IPS-18a (cell line): Measurements from ENCODE around the gene LPAR1.

ENCODE experiments used
- H3K27ac ChIP-seq: one replicate; pipeline ENCODE4 v1.5.1; 2013; ENCODE audit warnings: low read length
- H3K27me3 ChIP-seq: one replicate; pipeline ENCODE4 v1.6.1; 2013; ENCODE audit warnings: mild to moderate bottlenecking, low read length; ENCODE audit not compliant: control insufficient read depth, insufficient read depth
- H3K36me3 ChIP-seq: one replicate; pipeline ENCODE4 v1.6.1; 2013; ENCODE audit warnings: low read depth, low read length; ENCODE audit not compliant: control insufficient read depth
- H3K4me1 ChIP-seq: one replicate; pipeline ENCODE4 v1.6.1; 2013; ENCODE audit warnings: low read depth, low read length; ENCODE audit not compliant: control insufficient read depth
- H3K4me3 ChIP-seq: one replicate; pipeline ENCODE4 v1.5.1; 2013; ENCODE audit warnings: low read length
- H3K9ac ChIP-seq: one replicate; pipeline ENCODE4 v1.6.1; 2013; ENCODE audit warnings: mild to moderate bottlenecking, low read length, moderate library complexity
- H3K9me3 ChIP-seq: one replicate; pipeline ENCODE4 v1.6.1; 2013; ENCODE audit warnings: low read depth, low read length; ENCODE audit not compliant: control insufficient read depth

Gene LPAR1

GRCh38 chr9:110975278-110975677 lies 63.0 kb downstream of the LPAR1 start:
- no peak overlapping the region for H3K4me3 ChIP-seq
- H3K27me3 ChIP-seq: no peaks in the 10 kb centered on the region
- no peak overlapping the region for H3K9ac ChIP-seq
- H3K4me1 ChIP-seq: peaks cover 3% of the 10 kb centered on the region
- H3K9me3 ChIP-seq: no peaks in the 10 kb centered on the region
- no peak overlapping the region for H3K27ac ChIP-seq
- H3K36me3 ChIP-seq: no peaks in the 10 kb centered on the region

GRCh38 chr9:110971705-110972104 lies 66.6 kb downstream of the LPAR1 start:
- H3K4me1 ChIP-seq: peaks cover 3% of the 10 kb centered on the region
- H3K9ac ChIP-seq: no peak overlapping the region
- no peak overlapping the region for H3K27ac ChIP-seq
- no peaks in the 10 kb centered on the region for H3K36me3 ChIP-seq
- no peaks in the 10 kb centered on the region for H3K9me3 ChIP-seq
- no peaks in the 10 kb centered on the region for H3K27me3 ChIP-seq
- H3K4me3 ChIP-seq: no peak overlapping the region

GRCh38 chr9:110971234-110971633 lies 67.0 kb downstream of the LPAR1 start:
- Histone ChIP-seq H3K27ac (no peak overlapping the region), H3K27me3 (no peaks in the 10 kb centered on the region)

GRCh38 chr9:110969971-110970386 lies 68.3 kb downstream of the LPAR1 start:
- Histone ChIP-seq H3K9me3 (no peaks in the 10 kb centered on the region), H3K4me1 (peaks cover 3% of the 10 kb centered on the region), H3K27me3 (no peaks in the 10 kb centered on the region), H3K36me3 (no peaks in the 10 kb centered on the region), H3K27ac (no peak overlapping the region), H3K9ac (no peak overlapping the region), H3K4me3 (no peak overlapping the region)

More at GRCh38 chr9:110971234-110971633, 67.0 kb downstream of the LPAR1 start:
- Histone ChIP-seq H3K9ac (no peak overlapping the region), H3K36me3 (no peaks in the 10 kb centered on the region), H3K4me3 (no peak overlapping the region), H3K9me3 (no peaks in the 10 kb centered on the region), H3K4me1 (peaks cover 3% of the 10 kb centered on the region)

- Histone ChIP-seq H3K27me3 (no peaks in the 10 kb centered on the region), H3K9ac (no peak overlapping the region), H3K27ac (no peak overlapping the region), H3K4me3 (no peak overlapping the region), H3K9me3 (no peaks in the 10 kb centered on the region), H3K36me3 (no peaks in the 10 kb centered on the region), H3K4me1 (peaks cover 3% of the 10 kb centered on the region)
These were observed 70.2 kb downstream of the LPAR1 start for GRCh38 chr9:110968096-110968495.

GRCh38 chr9:110967196-110967595 lies 71.1 kb downstream of the LPAR1 start:
- Histone ChIP-seq H3K27ac (no peak overlapping the region), H3K36me3 (no peaks in the 10 kb centered on the region), H3K4me3 (no peak overlapping the region), H3K9ac (no peak overlapping the region), H3K4me1 (peaks cover 3% of the 10 kb centered on the region), H3K27me3 (no peaks in the 10 kb centered on the region), H3K9me3 (no peaks in the 10 kb centered on the region)

- no peak overlapping the region for H3K27ac ChIP-seq
- no peak overlapping the region for H3K4me3 ChIP-seq
These were observed 78.0 kb downstream of the LPAR1 start for GRCh38 chr9:110960288-110960687.

GRCh38 chr9:110958847-110959246 lies 79.4 kb downstream of the LPAR1 start:
- H3K36me3 ChIP-seq: no peaks in the 10 kb centered on the region
- H3K4me3 ChIP-seq: no peak overlapping the region
- H3K27ac ChIP-seq: no peak overlapping the region
- no peak overlapping the region for H3K9ac ChIP-seq
- H3K9me3 ChIP-seq: no peaks in the 10 kb centered on the region
- no peaks in the 10 kb centered on the region for H3K4me1 ChIP-seq
- no peaks in the 10 kb centered on the region for H3K27me3 ChIP-seq

More at GRCh38 chr9:110960288-110960687, 78.0 kb downstream of the LPAR1 start:
- Histone ChIP-seq H3K4me1 (no peaks in the 10 kb centered on the region), H3K9ac (no peak overlapping the region), H3K9me3 (no peaks in the 10 kb centered on the region), H3K36me3 (no peaks in the 10 kb centered on the region), H3K27me3 (no peaks in the 10 kb centered on the region)

- peaks cover 2% of the 10 kb centered on the region for H3K4me1 ChIP-seq
- no peaks in the 10 kb centered on the region for H3K27me3 ChIP-seq
- H3K9me3 ChIP-seq: no peaks in the 10 kb centered on the region
- no peak overlapping the region for H3K9ac ChIP-seq
- H3K36me3 ChIP-seq: no peaks in the 10 kb centered on the region
- no peak overlapping the region for H3K27ac ChIP-seq
- H3K4me3 ChIP-seq: no peak overlapping the region
These were observed 83.4 kb downstream of the LPAR1 start for GRCh38 chr9:110954822-110955291.

GRCh38 chr9:110952540-110952859 lies 85.8 kb downstream of the LPAR1 start:
- no peaks in the 10 kb centered on the region for H3K36me3 ChIP-seq
- H3K27ac ChIP-seq: no peak overlapping the region
- no peaks in the 10 kb centered on the region for H3K27me3 ChIP-seq
- H3K4me1 ChIP-seq: peaks cover 2% of the 10 kb centered on the region
- H3K9me3 ChIP-seq: no peaks in the 10 kb centered on the region
- H3K4me3 ChIP-seq: no peak overlapping the region
- no peak overlapping the region for H3K9ac ChIP-seq

- no peaks in the 10 kb centered on the region for H3K36me3 ChIP-seq
- H3K4me3 ChIP-seq: no peak overlapping the region
- H3K27me3 ChIP-seq: no peaks in the 10 kb centered on the region
- no peak overlapping the region for H3K9ac ChIP-seq
- no peaks in the 10 kb centered on the region for H3K9me3 ChIP-seq
- H3K4me1 ChIP-seq: peaks cover 2% of the 10 kb centered on the region
- H3K27ac ChIP-seq: no peak overlapping the region
These were observed 86.3 kb downstream of the LPAR1 start for GRCh38 chr9:110951805-110952539.

- Histone ChIP-seq H3K9ac (no peak overlapping the region), H3K27ac (no peak overlapping the region), H3K4me1 (peaks cover 2% of the 10 kb centered on the region), H3K36me3 (no peaks in the 10 kb centered on the region), H3K9me3 (no peaks in the 10 kb centered on the region), H3K4me3 (no peak overlapping the region), H3K27me3 (no peaks in the 10 kb centered on the region)
These were observed 88.1 kb downstream of the LPAR1 start for GRCh38 chr9:110950041-110950645.
